Measurements from ENCODE around the gene CDON.

DNA sequence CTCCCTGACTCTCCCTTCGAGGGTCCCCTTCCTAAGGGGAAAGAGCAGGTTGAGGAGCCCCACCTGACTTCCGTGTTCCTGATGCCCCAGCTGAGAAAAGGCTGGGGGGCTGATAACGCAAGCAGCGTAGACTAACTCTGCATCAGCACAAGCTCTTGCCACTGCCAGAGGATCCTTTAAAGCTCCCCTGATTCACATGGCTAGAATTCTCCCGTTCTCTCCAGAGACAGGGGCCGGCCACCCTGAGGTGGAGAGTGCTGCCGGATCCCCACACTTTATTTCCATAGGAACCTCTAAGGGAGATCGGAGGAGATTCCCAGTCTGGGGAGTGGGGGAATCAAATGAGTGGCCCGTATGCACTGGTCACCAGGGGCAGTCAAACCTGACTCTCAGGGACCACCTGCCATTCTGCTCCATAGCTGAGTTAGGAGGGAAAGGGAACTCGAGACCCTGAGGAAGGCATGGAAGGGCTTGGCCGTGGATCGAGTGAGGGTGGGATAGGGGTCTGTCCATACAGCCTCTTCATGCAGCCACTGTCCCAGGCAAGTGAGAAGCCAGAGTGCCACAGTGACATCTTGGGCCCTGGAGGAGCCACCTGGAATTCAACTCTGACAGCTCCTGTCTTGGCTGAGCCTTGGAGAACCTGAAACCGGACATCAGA, 118.2 kb downstream of the CDON start:
- TF ChIP-seq, protein P1, sequence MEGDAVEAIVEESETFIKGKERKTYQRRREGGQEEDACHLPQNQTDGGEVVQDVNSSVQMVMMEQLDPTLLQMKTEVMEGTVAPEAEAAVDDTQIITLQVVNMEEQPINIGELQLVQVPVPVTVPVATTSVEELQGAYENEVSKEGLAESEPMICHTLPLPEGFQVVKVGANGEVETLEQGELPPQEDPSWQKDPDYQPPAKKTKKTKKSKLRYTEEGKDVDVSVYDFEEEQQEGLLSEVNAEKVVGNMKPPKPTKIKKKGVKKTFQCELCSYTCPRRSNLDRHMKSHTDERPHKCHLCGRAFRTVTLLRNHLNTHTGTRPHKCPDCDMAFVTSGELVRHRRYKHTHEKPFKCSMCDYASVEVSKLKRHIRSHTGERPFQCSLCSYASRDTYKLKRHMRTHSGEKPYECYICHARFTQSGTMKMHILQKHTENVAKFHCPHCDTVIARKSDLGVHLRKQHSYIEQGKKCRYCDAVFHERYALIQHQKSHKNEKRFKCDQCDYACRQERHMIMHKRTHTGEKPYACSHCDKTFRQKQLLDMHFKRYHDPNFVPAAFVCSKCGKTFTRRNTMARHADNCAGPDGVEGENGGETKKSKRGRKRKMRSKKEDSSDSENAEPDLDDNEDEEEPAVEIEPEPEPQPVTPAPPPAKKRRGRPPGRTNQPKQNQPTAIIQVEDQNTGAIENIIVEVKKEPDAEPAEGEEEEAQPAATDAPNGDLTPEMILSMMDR (IDR thresholded peaks at IDR 0.05; ENCODE audit: insufficient read depth, low read length, poor library complexity, severe bottlenecking) = no peak
- no peak for TF ChIP-seq EZH2phosphoT487 (conservative IDR thresholded peaks at IDR 0.05; ENCODE audit: low read length)

All from SU-DHL-6 (cell line).